HepG2 (cell line): ENCODE measurements around the gene CREBZF. TPM values are rescaled to one million over a fixed set of nuclear protein-coding genes. Genes with fewer than 3 reads are reported as not detected.
A peak's percentile ranks its signal among the peaks of the same experiment; 100 is the strongest.

ENCODE experiments used
- HES4 ChIP-seq: sonication (generic); formaldehyde crosslinking; IDR thresholded peaks from 2 replicates; pipeline ENCODE4 v1.9.0; 2021; ENCODE audit warnings: mild to moderate bottlenecking, missing genetic modification reagents, borderline replicate concordance
- HNF1A ChIP-seq, 2 experiments: sonication (generic) in 1 of 2; formaldehyde crosslinking in 1 of 2; IDR thresholded peaks; 2 replicates each; pipeline versions ENCODE4 v1.4.0 to v1.6.1; 2016 to 2020; ENCODE audit warnings: borderline replicate concordance in 1 of 2, low read depth in 1 of 2, mild to moderate bottlenecking in 1 of 2, missing genetic modification reagents in 1 of 2
- KAT8 ChIP-seq: IDR thresholded peaks from 2 replicates; pipeline ENCODE4 v1.6.1; 2016; ENCODE audit warnings: missing genetic modification reagents, missing compliant biosample characterization
- SMAD3 ChIP-seq: sonication (generic); formaldehyde crosslinking; IDR thresholded peaks from 2 replicates; pipeline ENCODE4 v1.4.0; 2020; ENCODE audit warnings: missing genetic modification reagents
- SRY ChIP-seq: sonication (generic); formaldehyde crosslinking; IDR thresholded peaks from 2 replicates; pipeline ENCODE4 v1.8.0; 2022; ENCODE audit warnings: mild to moderate bottlenecking, missing genetic modification reagents
- TBL1XR1 ChIP-seq: fragments of 150-350 bp; IDR thresholded peaks from 2 replicates; pipeline ENCODE4 v1.6.1; 2014; ENCODE audit warnings: borderline replicate concordance, low read length; ENCODE audit not compliant: partially characterized antibody
- TIGD3 ChIP-seq: sonication (generic); formaldehyde crosslinking; IDR thresholded peaks from 2 replicates; pipeline ENCODE4 v1.5.1; 2020; ENCODE audit warnings: mild to moderate bottlenecking, missing genetic modification reagents, borderline replicate concordance
- UBTF ChIP-seq: sonication (generic); formaldehyde crosslinking; IDR thresholded peaks from 2 replicates; pipeline ENCODE4 v1.4.0; 2020; ENCODE audit warnings: mild to moderate bottlenecking, missing genetic modification reagents
- ZNF556 ChIP-seq: sonication (generic); formaldehyde crosslinking; IDR thresholded peaks from 2 replicates; pipeline ENCODE4 v1.4.0; 2020; ENCODE audit warnings: mild to moderate bottlenecking, missing genetic modification reagents, borderline replicate concordance
- ZNF563 ChIP-seq: sonication (generic); formaldehyde crosslinking; IDR thresholded peaks from 2 replicates; pipeline ENCODE4 v1.8.0; 2022; ENCODE audit warnings: mild to moderate bottlenecking, moderate library complexity, missing genetic modification reagents
- ZNF580 ChIP-seq: IDR thresholded peaks from 2 replicates; pipeline ENCODE4 v1.6.1; 2016; ENCODE audit warnings: low read depth, borderline replicate concordance
- ZNF614 ChIP-seq: IDR thresholded peaks from 2 replicates; pipeline ENCODE4 v1.6.1; 2018; ENCODE audit warnings: missing biosample characterization, missing genetic modification reagents, inconsistent platforms, borderline replicate concordance
- ZNF777 ChIP-seq: sonication (generic); formaldehyde crosslinking; IDR thresholded peaks from 2 replicates; pipeline ENCODE4 v1.4.0; 2020; ENCODE audit warnings: missing genetic modification reagents
- ZNF781 ChIP-seq: sonication (generic); formaldehyde crosslinking; IDR thresholded peaks from 2 replicates; pipeline ENCODE4 v1.5.1; 2020; ENCODE audit warnings: borderline replicate concordance, mild to moderate bottlenecking, missing genetic modification reagents; ENCODE audit errors: not compliant biosample characterization
- polyA plus RNA-seq, 8 experiments: library from polyadenylated mRNA; depleted of rRNA in 3 of 8; stranded (reverse) in 7 of 8; unstranded in 1 of 8; fragments of >200 nt; fragmentation: Illumina TruSeq in 4 of 8; extraction: Trizol in 4 of 8; gene quantifications; 2 replicates each; pipeline versions ENCODE4 v1.2.1 to v1.2.3, GENCODE V29; 2011 to 2016; ENCODE audit warnings: low read depth in 4 of 8, missing spikeins in 1 of 8, mixed read lengths in 1 of 8; ENCODE audit not compliant: insufficient read depth in 1 of 8
- total RNA-seq, 5 experiments: library from RNA; depleted of rRNA; stranded (reverse); fragments of >200 nt; fragmentation: Illumina TruSeq; extraction: Trizol; gene quantifications; 2 replicates each; pipeline ENCODE4 v1.2.3, GENCODE V29; 2016; ENCODE audit warnings: low read depth in 1 of 5

Gene CREBZF
- total and polyA plus RNA-seq, 2 of the 13 experiments (the other 11 are each of a cell fraction or from before 2014, with no cell fraction given) = 30.6 to 43.1 TPM

- TF ChIP-seq ZNF580 (CRISPR knock-in tag) (no peak), ZNF614 (CRISPR knock-in tag) (no peak), HES4 (CRISPR knock-in tag) (no peak), TBL1XR1 (no peak), UBTF (no peak), SMAD3 (CRISPR knock-in tag) (no peak), TIGD3 (CRISPR knock-in tag) (no peak), KAT8 (CRISPR knock-in tag) (no peak), ZNF563 (no peak), ZNF777 (0 out of 2 replicates have a peak, but pooled peaks have one; percentile 28), SRY (CRISPR knock-in tag) (peak; percentile 38; the same call in 1 of the 2 replicates), ZNF556 (CRISPR knock-in tag) (no peak), ZNF781 (CRISPR knock-in tag) (peak; percentile 32), HNF1A (IDR thresholded peaks at IDR 0.05; ENCODE audit: low read depth) (no peak), HNF1A (CRISPR knock-in tag; IDR thresholded peaks at IDR 0.05; ENCODE audit: borderline replicate concordance) (no peak)
These were observed 17.7 kb upstream of the CREBZF start (continued) for GRCh38 chr11:85682330-85683305.
